Hematopoietic multipotent progenitor cell treated with erythropoietin and hydrocortisone succinate and interleukin-3 and kit ligand, for 15 days (in vitro differentiated cells): ENCODE data around the gene ABRACL.

Source experiments
- DNase-seq: peaks from one replicate; pipeline ENCODE4 v3.0.0-alpha.2; 2015; ENCODE audit warnings: low spot score

The ABRACL gene

GRCh38 chr6:139054001-139054400 is 25.5 kb downstream of the ABRACL start:
- no peak for DNase-seq

- no peak for DNase-seq
These were observed 27.2 kb downstream of the ABRACL start for GRCh38 chr6:139055709-139056108.

- no peak for DNase-seq
These were observed 29.5 kb downstream of the ABRACL start for GRCh38 chr6:139058029-139058428.

GRCh38 chr6:139060332-139060731 is 31.8 kb downstream of the ABRACL start:
- no peak for DNase-seq

GRCh38 chr6:139062932-139063646 is 34.5 kb downstream of the ABRACL start:
- no peak for DNase-seq

- no peak for DNase-seq
These were observed 36.6 kb downstream of the ABRACL start for GRCh38 chr6:139064981-139065665.

- no peak for DNase-seq
These were observed 37.5 kb downstream of the ABRACL start for GRCh38 chr6:139066080-139066479.

GRCh38 chr6:139068846-139069245 is 40.3 kb downstream of the ABRACL start:
- no peak for DNase-seq

- no peak for DNase-seq
These were observed 44.6 kb downstream of the ABRACL start for GRCh38 chr6:139073118-139073517.

- no peak for DNase-seq
These were observed 50.5 kb downstream of the ABRACL start for GRCh38 chr6:139079018-139079417.

GRCh38 chr6:139080255-139080920 is 51.8 kb downstream of the ABRACL start:
- DNase-seq, result no peak

GRCh38 chr6:139081471-139081870 is 52.9 kb downstream of the ABRACL start:
- DNase-seq, result no peak

GRCh38 chr6:139082370-139082769 is 53.8 kb downstream of the ABRACL start:
- DNase-seq, result no peak

GRCh38 chr6:139091826-139092225 is 63.3 kb downstream of the ABRACL start:
- no peak for DNase-seq
